Spleen (tissue), 11 donors: ENCODE measurements around the gene FAT4. TPM values are rescaled to one million over a fixed set of nuclear protein-coding genes. Genes with fewer than 3 reads are reported as not detected.

ENCODE experiments used
- DNase-seq: peaks from one replicate; pipeline ENCODE4 v3.0.0-alpha.2; 2020
- H3K27ac ChIP-seq, 8 donors: fragments of 200-600 bp; sonication (generic) in 7 of 8; 1 replicate in 4 of 8; 2 replicates in 4 of 8; pipeline versions ENCODE4 v1.5.0 to v1.8.0; 2016 to 2021; ENCODE audit warnings: inconsistent platforms in 4 of 8, mild to moderate bottlenecking in 4 of 8, moderate library complexity in 1 of 8
- H3K27me3 ChIP-seq, 7 donors: fragments of 200-600 bp; sonication (generic) in 6 of 7; replicated peaks in 1 of 7; 1 replicate in 4 of 7; 2 replicates in 3 of 7; pipeline versions ENCODE4 v1.5.0 to v1.8.0; 2016 to 2021; ENCODE audit warnings: inconsistent platforms in 3 of 7, mild to moderate bottlenecking in 1 of 7
- H3K36me3 ChIP-seq, 6 donors: fragments of 200-600 bp; sonication (generic) in 5 of 6; 1 replicate in 4 of 6; 2 replicates in 2 of 6; pipeline versions ENCODE4 v1.5.0 to v1.8.0; 2016 to 2021; ENCODE audit warnings: inconsistent platforms in 2 of 6
- H3K4me1 ChIP-seq, 6 donors: fragments of 200-600 bp; sonication (generic) in 5 of 6; 1 replicate in 3 of 6; 2 replicates in 3 of 6; pipeline versions ENCODE4 v1.5.0 to v1.8.0; 2016 to 2021; ENCODE audit warnings: inconsistent platforms in 3 of 6
- H3K4me3 ChIP-seq, 8 donors: fragments of 200-600 bp; sonication (generic) in 7 of 8; 1 replicate in 4 of 8; 2 replicates in 4 of 8; pipeline versions ENCODE4 v1.5.0 to v1.8.0; 2016 to 2021; ENCODE audit warnings: inconsistent platforms in 4 of 8, mild to moderate bottlenecking in 4 of 8, moderate library complexity in 2 of 8
- H3K9me3 ChIP-seq, 8 donors: fragments of 200-600 bp; sonication (generic) in 7 of 8; 1 replicate in 4 of 8; 2 replicates in 4 of 8; pipeline versions ENCODE4 v1.5.0 to v1.8.0; 2016 to 2021; ENCODE audit warnings: inconsistent platforms in 4 of 8
- POLR2A ChIP-seq, 3 donors: fragments of 450-650 bp; IDR thresholded peaks; one replicate each; pipeline ENCODE4 v1.5.1; 2017; ENCODE audit warnings: antibody characterized with exemption in 3 of 3, mild to moderate bottlenecking in 1 of 3
- POLR2AphosphoS5 ChIP-seq, 3 donors: sonication (generic); formaldehyde crosslinking; IDR thresholded peaks; one replicate each; pipeline ENCODE4 v1.5.1; 2017; ENCODE audit warnings: antibody characterized with exemption in 3 of 3
- WGBS, 5 donors: extraction: QIAGEN DNeasy Blood & Tissue Kit in 3 of 5; methylation state at CpG; one replicate each; pipeline versions ENCODE4 v1.1.5 to v1.1.7; 2013 to 2018; 5-methylcytosine and 5-hydroxymethylcytosine counted together
- intact Hi-C: fragments of 100-400 bp; cut with DNase I; formaldehyde crosslinking; loops from one replicate; pipeline ENCODE4 v1.15.0; 2023; ENCODE audit warnings: low total_unique reads
- polyA plus RNA-seq, 3 donors: library from polyadenylated mRNA; stranded (reverse); fragments of 200-250 nt; gene quantifications; one replicate each; pipeline ENCODE4 v1.2.1, GENCODE V29; 2013
- total RNA-seq, 7 donors: library from RNA; depleted of rRNA in 3 of 7; stranded (reverse); fragments of >200 nt in 3 of 7; fragmentation: NEBNext Ultra II Directional in 4 of 7; extraction: Animal tissue kit (Norgen Biotek cat#: 25700) in 4 of 7; gene quantifications; one replicate each; pipeline versions ENCODE4 v1.1.0 to v1.2.1, GENCODE V29; 2016 to 2021
- TF ChIP-seq, protein P1 (sequence below), 11 experiments: fragments of 200-600 bp in 7 of 11; fragments of 450-650 bp in 4 of 11; sonication (generic) in 4 of 11; IDR thresholded peaks in 8 of 11; conservative IDR thresholded peaks in 3 of 11; 1 replicate in 7 of 11; 2 replicates in 4 of 11; pipeline versions ENCODE4 v1.4.0 to v1.8.0; 2016 to 2021; ENCODE audit warnings: antibody characterized with exemption in 11 of 11, inconsistent platforms in 4 of 11, mild to moderate bottlenecking in 1 of 11
- donor health status: healthy with polysubstance abuse.
- donor health status: DM: no; HTN: no; CAD: no; lungs with moderate emphysema.
- donor health status: DM: no; HTN: no; CAD: no.
- donor health status: Bipolar disorder and iron deficiency.
- donor health status: healthy.
- donor health status: DM: no; HTN: no; CAD: no.
- donor health status: DM: yes; HTN: yes; CAD: no.

Gene FAT4
- total and polyA plus RNA-seq, 10 donors = 0.24 to 41.2 (median 18.2) TPM

DNA sequence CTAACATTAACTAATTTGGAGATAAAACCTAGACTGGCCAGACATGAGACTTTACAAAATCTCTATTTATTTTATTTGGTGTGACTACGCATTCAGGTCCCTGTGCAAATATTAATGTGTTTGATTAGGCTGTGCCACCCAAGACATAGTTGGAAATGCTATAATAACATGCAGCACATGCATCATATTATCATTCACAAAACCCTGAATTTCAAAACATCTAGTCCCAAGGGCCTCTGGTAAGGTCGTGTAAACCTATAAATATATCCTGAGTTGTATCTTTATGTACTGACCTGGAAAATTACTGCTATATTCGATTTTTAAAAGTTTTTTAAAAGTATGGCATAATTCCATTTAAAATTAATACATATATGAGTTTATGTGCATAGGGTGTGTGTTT is 47.1 kb upstream of the FAT4 start:
- WGBS, 5 donors = 57 to 70% (median 59%) methylated on average over 3 of the region's 3 CpGs
- TF ChIP-seq POLR2AphosphoS5 (IDR thresholded peaks at IDR 0.05) = no peak
- H3K4me3 ChIP-seq = no peak overlapping the region
- H3K27ac ChIP-seq = no peak overlapping the region
- no peaks in the 10 kb centered on the region for H3K4me1 ChIP-seq
- no peaks in the 10 kb centered on the region for H3K9me3 ChIP-seq
- intact Hi-C loops = no loop called here
- H3K27me3 ChIP-seq = no peaks in the 10 kb centered on the region
- no peaks in the 10 kb centered on the region for H3K36me3 ChIP-seq
- no peak for DNase-seq

DNA sequence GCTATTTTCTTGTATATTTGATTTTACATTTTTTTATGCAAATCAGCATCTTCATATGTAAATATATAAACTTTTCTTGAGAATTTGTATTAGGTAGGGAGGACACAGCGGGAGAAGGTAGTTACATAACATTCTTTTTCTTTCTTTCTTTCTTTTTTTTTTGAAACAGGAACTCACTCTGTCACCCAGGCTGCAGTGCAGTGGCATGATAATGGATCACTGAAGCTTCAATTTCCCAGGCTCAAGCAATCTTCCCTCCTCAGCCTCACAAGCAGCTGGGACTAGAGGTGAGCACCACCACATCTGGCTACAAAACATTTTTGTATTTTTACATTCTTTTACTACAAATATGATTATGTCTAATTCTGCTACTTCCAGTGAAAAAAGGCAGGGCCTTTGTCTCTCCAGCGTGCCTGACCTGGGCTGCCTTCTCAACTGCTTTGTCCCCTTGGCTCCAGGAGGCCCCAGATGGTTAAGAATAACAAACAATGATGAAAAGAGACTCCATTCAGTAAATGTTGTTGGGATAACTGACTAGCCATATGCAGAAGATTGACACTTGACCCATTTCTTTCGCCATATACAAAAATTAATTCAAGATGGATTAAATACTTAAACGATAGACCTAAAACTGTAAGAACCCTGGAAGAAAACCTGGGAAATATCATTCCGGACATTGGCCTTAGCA is 46.5 kb upstream of the FAT4 start:
- WGBS, 5 donors = 81 to 94% (median 87%) methylated on average over 5 of the region's 5 CpGs
- intact Hi-C loops = no loop called here
- DNase-seq = no peak
- no peaks in the 10 kb centered on the region for H3K27me3 ChIP-seq
- no peak overlapping the region for H3K4me3 ChIP-seq
- no peaks in the 10 kb centered on the region for H3K36me3 ChIP-seq
- no peak overlapping the region for H3K27ac ChIP-seq
- H3K4me1 ChIP-seq = no peaks in the 10 kb centered on the region
- TF ChIP-seq POLR2A (IDR thresholded peaks at IDR 0.05) = no peak
- TF ChIP-seq, protein P1, sequence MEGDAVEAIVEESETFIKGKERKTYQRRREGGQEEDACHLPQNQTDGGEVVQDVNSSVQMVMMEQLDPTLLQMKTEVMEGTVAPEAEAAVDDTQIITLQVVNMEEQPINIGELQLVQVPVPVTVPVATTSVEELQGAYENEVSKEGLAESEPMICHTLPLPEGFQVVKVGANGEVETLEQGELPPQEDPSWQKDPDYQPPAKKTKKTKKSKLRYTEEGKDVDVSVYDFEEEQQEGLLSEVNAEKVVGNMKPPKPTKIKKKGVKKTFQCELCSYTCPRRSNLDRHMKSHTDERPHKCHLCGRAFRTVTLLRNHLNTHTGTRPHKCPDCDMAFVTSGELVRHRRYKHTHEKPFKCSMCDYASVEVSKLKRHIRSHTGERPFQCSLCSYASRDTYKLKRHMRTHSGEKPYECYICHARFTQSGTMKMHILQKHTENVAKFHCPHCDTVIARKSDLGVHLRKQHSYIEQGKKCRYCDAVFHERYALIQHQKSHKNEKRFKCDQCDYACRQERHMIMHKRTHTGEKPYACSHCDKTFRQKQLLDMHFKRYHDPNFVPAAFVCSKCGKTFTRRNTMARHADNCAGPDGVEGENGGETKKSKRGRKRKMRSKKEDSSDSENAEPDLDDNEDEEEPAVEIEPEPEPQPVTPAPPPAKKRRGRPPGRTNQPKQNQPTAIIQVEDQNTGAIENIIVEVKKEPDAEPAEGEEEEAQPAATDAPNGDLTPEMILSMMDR (IDR thresholded peaks at IDR 0.05 in 8 of 11, conservative IDR thresholded peaks at IDR 0.05 in 3 of 11) = no peak
- no peak for TF ChIP-seq POLR2AphosphoS5 (IDR thresholded peaks at IDR 0.05)
- H3K9me3 ChIP-seq = no peaks in the 10 kb centered on the region

DNA sequence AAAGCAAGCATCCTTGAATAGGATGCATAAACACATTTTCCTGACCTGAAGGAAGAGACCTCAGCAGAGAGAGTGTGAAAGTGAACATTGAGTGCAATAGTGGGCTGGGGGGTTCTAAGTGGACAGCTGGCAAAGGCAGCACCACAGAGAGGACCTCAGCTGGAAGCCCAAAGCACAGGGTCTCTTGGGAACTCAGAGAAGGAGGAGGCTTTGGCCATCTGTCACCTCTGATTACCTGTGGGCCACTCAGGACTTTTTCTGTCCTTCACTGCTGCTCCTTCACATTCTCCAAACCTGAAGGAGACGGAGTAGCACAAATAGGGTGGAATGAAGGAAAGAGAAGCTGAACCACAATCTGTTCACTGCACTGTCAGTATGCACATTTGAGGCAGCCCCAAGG is 37.9 kb upstream of the FAT4 start:
- 61 to 90% (median 79%) methylated on average over 1 of the region's 1 CpG for WGBS, 5 donors
- Histone ChIP-seq H3K27me3 (no peaks in the 10 kb centered on the region), H3K27ac (no peak overlapping the region), H3K4me3 (no peak overlapping the region), H3K4me1 (no peaks in the 10 kb centered on the region), H3K36me3 (no peaks in the 10 kb centered on the region), H3K9me3 (peaks cover 0 to 5% (median 0%) of the 10 kb centered on the region in 8 donors)
- no peak for TF ChIP-seq POLR2A (IDR thresholded peaks at IDR 0.05)
- TF ChIP-seq POLR2AphosphoS5 (IDR thresholded peaks at IDR 0.05) = no peak
- TF ChIP-seq, protein P1 (IDR thresholded peaks at IDR 0.05 in 8 of 11, conservative IDR thresholded peaks at IDR 0.05 in 3 of 11) = no peak
- intact Hi-C loops = no loop called here
- DNase-seq = no peak

DNA sequence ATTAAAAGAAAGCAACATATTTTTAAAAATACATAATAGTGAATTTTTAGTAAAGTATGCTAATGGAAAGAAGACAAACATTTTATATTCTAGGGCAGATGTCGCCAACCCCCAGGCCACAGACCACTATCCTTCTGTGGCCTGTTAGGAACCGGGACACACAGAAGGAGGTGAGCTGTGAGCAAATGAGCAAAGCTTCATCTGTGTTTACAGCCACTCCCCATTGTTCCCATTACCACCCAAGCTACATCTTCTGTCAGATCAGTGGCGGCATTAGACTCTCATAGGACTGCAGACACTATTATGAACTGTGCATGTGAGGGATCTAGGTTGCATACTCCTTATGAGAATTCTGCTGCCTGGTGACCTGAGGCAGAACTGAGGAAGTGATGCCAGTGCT is 37.0 kb upstream of the FAT4 start:
- intact Hi-C loops = no loop called here
- DNase-seq = no peak
- WGBS, 5 donors = 65 to 91% (median 90%) methylated on average over 3 of the region's 3 CpGs
- Histone ChIP-seq H3K36me3 (no peaks in the 10 kb centered on the region), H3K4me1 (no peaks in the 10 kb centered on the region), H3K9me3 (peaks cover 0 to 5% (median 0%) of the 10 kb centered on the region in 8 donors), H3K27ac (no peak overlapping the region), H3K4me3 (no peak overlapping the region), H3K27me3 (no peaks in the 10 kb centered on the region)
- TF ChIP-seq, protein P1 (IDR thresholded peaks at IDR 0.05 in 8 of 11, conservative IDR thresholded peaks at IDR 0.05 in 3 of 11) = no peak
- TF ChIP-seq POLR2A (IDR thresholded peaks at IDR 0.05) = no peak
- no peak for TF ChIP-seq POLR2AphosphoS5 (IDR thresholded peaks at IDR 0.05)
